Type B pancreatic cell (in vitro differentiated cells): ENCODE data around the gene MRTFB. TPM values are rescaled to one million over a fixed set of nuclear protein-coding genes. Genes with fewer than 3 reads are reported as not detected.

Source experiments
- DNase-seq: peaks from one replicate; pipeline ENCODE4 v3.0.0; 2021; ENCODE audit warnings: mixed read lengths; ENCODE audit not compliant: unreplicated experiment; ENCODE audit errors: extremely low spot score
- H3K27ac Mint-ChIP-seq: 2 replicates; pipeline ENCODE4 v1.8.0; 2021; ENCODE audit warnings: mild to moderate bottlenecking, mixed read lengths
- H3K27me3 Mint-ChIP-seq: 2 replicates; pipeline ENCODE4 v1.8.0; 2021; ENCODE audit warnings: mixed read lengths
- H3K36me3 Mint-ChIP-seq: 2 replicates; pipeline ENCODE4 v1.8.0; 2021; ENCODE audit warnings: mixed read lengths
- H3K4me1 Mint-ChIP-seq: one replicate; pipeline ENCODE4 v1.8.0; 2021; ENCODE audit warnings: mixed read lengths; ENCODE audit not compliant: unreplicated experiment
- H3K4me3 Mint-ChIP-seq: 2 replicates; pipeline ENCODE4 v1.8.0; 2021; ENCODE audit warnings: mild to moderate bottlenecking, mixed read lengths
- H3K9me3 Mint-ChIP-seq: 2 replicates; pipeline ENCODE4 v1.8.0; 2021; ENCODE audit warnings: mixed read lengths
- CTCF ChIP-seq: fragments of 200-600 bp; sonication (generic); conservative IDR thresholded peaks from 2 replicates; pipeline ENCODE4 v1.5.0; 2021; ENCODE audit warnings: antibody characterized with exemption, mild to moderate bottlenecking
- total RNA-seq: library from RNA; stranded (reverse); gene quantifications from 2 replicates; pipeline ENCODE4 v1.2.1, GENCODE V29; 2021; ENCODE audit warnings: low replicate concordance

The MRTFB gene
- total RNA-seq, 1 donor from 2014 or later, result 61.0 TPM

- no peak for TF ChIP-seq CTCF
- peaks cover 17% of the 10 kb centered on the region for H3K27me3 Mint-ChIP-seq
- no peak overlapping the region for H3K27ac Mint-ChIP-seq
- peaks cover 15% of the 10 kb centered on the region for H3K4me1 Mint-ChIP-seq
- no peaks in the 10 kb centered on the region for H3K9me3 Mint-ChIP-seq
- H3K4me3 Mint-ChIP-seq, result no peak overlapping the region
- no peak for DNase-seq
- H3K36me3 Mint-ChIP-seq, result no peaks in the 10 kb centered on the region
Observed at GRCh38 chr16:14298374-14299122, 227.4 kb downstream of the MRTFB start.

- Mint-ChIP-seq H3K4me1 (peaks cover 23% of the 10 kb centered on the region), H3K27me3 (peaks cover 38% of the 10 kb centered on the region), H3K9me3 (no peaks in the 10 kb centered on the region), H3K27ac (peak overlapping the region; percentile 94), H3K4me3 (peak overlapping the region; percentile 92), H3K36me3 (no peaks in the 10 kb centered on the region)
- peak; percentile 66 for TF ChIP-seq CTCF
- DNase-seq, result no peak
Observed at GRCh38 chr16:14300705-14301168, 229.6 kb downstream of the MRTFB start.

- peaks cover 40% of the 10 kb centered on the region for H3K27me3 Mint-ChIP-seq
- no peaks in the 10 kb centered on the region for H3K36me3 Mint-ChIP-seq
- H3K27ac Mint-ChIP-seq, result peak overlapping the region; percentile 94
- no peaks in the 10 kb centered on the region for H3K9me3 Mint-ChIP-seq
- H3K4me3 Mint-ChIP-seq, result peak overlapping the region; percentile 92
- H3K4me1 Mint-ChIP-seq, result peaks cover 30% of the 10 kb centered on the region
- TF ChIP-seq CTCF, result no peak
- no peak for DNase-seq
Observed at GRCh38 chr16:14301169-14302030, 230.3 kb downstream of the MRTFB start.

- peak overlapping the region; percentile 84 for H3K4me3 Mint-ChIP-seq
- H3K36me3 Mint-ChIP-seq, result no peaks in the 10 kb centered on the region
- H3K27ac Mint-ChIP-seq, result no peak overlapping the region
- peaks cover 40% of the 10 kb centered on the region for H3K27me3 Mint-ChIP-seq
- TF ChIP-seq CTCF, result no peak
- H3K9me3 Mint-ChIP-seq, result no peaks in the 10 kb centered on the region
- H3K4me1 Mint-ChIP-seq, result peaks cover 36% of the 10 kb centered on the region
- no peak for DNase-seq
Observed at GRCh38 chr16:14302031-14302398, 230.9 kb downstream of the MRTFB start.

GRCh38 chr16:14302399-14303181 is 231.5 kb downstream of the MRTFB start:
- TF ChIP-seq CTCF, result no peak
- H3K27ac Mint-ChIP-seq, result peak overlapping the region; percentile 53
- peaks cover 39% of the 10 kb centered on the region for H3K4me1 Mint-ChIP-seq
- DNase-seq, result no peak
- H3K4me3 Mint-ChIP-seq, result peak overlapping the region; percentile 86
- H3K36me3 Mint-ChIP-seq, result no peaks in the 10 kb centered on the region
- no peaks in the 10 kb centered on the region for H3K9me3 Mint-ChIP-seq
- H3K27me3 Mint-ChIP-seq, result peaks cover 40% of the 10 kb centered on the region
